Kidney (tissue), 14 donors: ENCODE measurements around the gene LRFN5. TPM values are rescaled to one million over a fixed set of nuclear protein-coding genes. Genes with fewer than 3 reads are reported as not detected.

Experiments used
- DNase-seq, 5 donors: peaks; one replicate each; pipeline ENCODE4 v3.0.0-alpha.2; 2013 to 2020
- FAIRE-seq: peaks from 2 replicates; lab custom pipeline; 2012; peaks lifted over from hg19 to GRCh38; lab: Jason Lieb, UNC
- H3K27ac ChIP-seq, 2 donors: one replicate each; pipeline ENCODE4 v1.7.0; 2013; ENCODE audit warnings: low read depth in 2 of 2, low read length in 2 of 2, inconsistent platforms in 1 of 2
- H3K27me3 ChIP-seq: one replicate; pipeline ENCODE4 v1.7.1; 2013; ENCODE audit warnings: low read length, inconsistent platforms; ENCODE audit not compliant: control insufficient read depth, insufficient read depth
- H3K36me3 ChIP-seq, 3 donors: one replicate each; pipeline versions ENCODE4 v1.7.0 to v1.7.1; 2013; ENCODE audit warnings: low read length in 3 of 3, control low read depth in 1 of 3, inconsistent platforms in 1 of 3; ENCODE audit not compliant: insufficient read depth in 3 of 3, control insufficient read depth in 2 of 3
- H3K4me1 ChIP-seq, 3 donors: one replicate each; pipeline versions ENCODE4 v1.7.0 to v1.7.1; 2013; ENCODE audit warnings: low read length in 3 of 3, inconsistent platforms in 1 of 3, low read depth in 1 of 3; ENCODE audit not compliant: control insufficient read depth in 2 of 3, insufficient read depth in 2 of 3
- H3K4me3 ChIP-seq, 3 donors: one replicate each; pipeline versions ENCODE4 v1.7.0 to v1.8.1; 2013; ENCODE audit warnings: low read length in 3 of 3, control low read depth in 1 of 3, inconsistent platforms in 1 of 3
- H3K9ac ChIP-seq, 3 donors: one replicate each; pipeline versions ENCODE4 v1.7.0 to v1.7.1; 2013; ENCODE audit warnings: low read length in 3 of 3, control low read depth in 1 of 3, inconsistent platforms in 1 of 3
- H3K9me3 ChIP-seq, 3 donors: one replicate each; pipeline versions ENCODE4 v1.7.0 to v1.7.1; 2013; ENCODE audit warnings: low read length in 3 of 3, control low read depth in 1 of 3, inconsistent platforms in 1 of 3; ENCODE audit not compliant: control insufficient read depth in 2 of 3, insufficient read depth in 1 of 3
- intact Hi-C: fragments of 100-400 bp; cut with DNase I; formaldehyde crosslinking; loops from one replicate; pipeline ENCODE4 v1.11.1; 2022
- polyA plus RNA-seq: library from polyadenylated mRNA; stranded (reverse); fragments of 350-450 nt; fragmentation: Illumina TruSeq; extraction: RNeasy Lipid Tissue Mini Kit (QIAGEN cat#74804); gene quantifications from one replicate; pipeline ENCODE4 v1.2.3, GENCODE V29; 2014; ENCODE audit warnings: low read depth, low replicate concordance; ENCODE audit not compliant: insufficient read depth
- total RNA-seq: library from RNA; stranded (reverse); fragmentation: NEBNext Ultra II Directional; extraction: Animal tissue kit (Norgen Biotek cat#: 25700); gene quantifications from one replicate; pipeline ENCODE4 v1.2.1, GENCODE V29; 2021
- TF ChIP-seq, protein P1 (sequence below): IDR thresholded peaks from 3 replicates; pipeline ENCODE4 v1.5.1; 2012; ENCODE audit warnings: mild to moderate bottlenecking, moderate library complexity, borderline replicate concordance; ENCODE audit not compliant: insufficient read depth; ENCODE audit errors: extremely low read depth
- donor health status: control.
- donor health status: control.
- donor health status: control.
- donor health status: control.
- donor health status: control.
- donor health status: DM: yes; HTN: yes; CAD: no.
- donor health status: Normal renal cell carcinoma (clear cell type).

LRFN5 gene
- total and polyA plus RNA-seq, 2 donors from 2014 or later = 1.5 to 2.4 TPM

DNA sequence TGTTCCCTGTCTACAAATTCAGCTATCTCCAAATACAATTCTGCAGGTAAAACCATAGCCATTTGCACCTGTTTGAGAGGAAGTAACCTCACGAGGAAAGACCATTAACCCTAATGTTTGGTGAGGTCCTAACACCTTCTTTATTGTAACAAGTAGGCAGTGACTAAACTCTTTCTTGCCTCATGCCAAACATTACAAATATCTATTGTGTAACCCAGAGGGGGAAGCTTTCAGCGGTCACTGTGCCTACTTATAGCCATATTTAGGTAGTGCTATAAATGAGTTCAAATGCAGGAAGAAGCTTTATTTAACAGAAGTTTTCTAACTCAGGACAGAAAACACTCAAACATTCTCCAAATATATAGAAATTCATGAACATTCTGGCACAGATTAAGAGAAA is 252.7 kb downstream of the LRFN5 start:
- H3K4me1 ChIP-seq = no peaks in the 10 kb centered on the region
- no peak overlapping the region for H3K9ac ChIP-seq
- intact Hi-C loops = no loop called here
- TF ChIP-seq, protein P1, sequence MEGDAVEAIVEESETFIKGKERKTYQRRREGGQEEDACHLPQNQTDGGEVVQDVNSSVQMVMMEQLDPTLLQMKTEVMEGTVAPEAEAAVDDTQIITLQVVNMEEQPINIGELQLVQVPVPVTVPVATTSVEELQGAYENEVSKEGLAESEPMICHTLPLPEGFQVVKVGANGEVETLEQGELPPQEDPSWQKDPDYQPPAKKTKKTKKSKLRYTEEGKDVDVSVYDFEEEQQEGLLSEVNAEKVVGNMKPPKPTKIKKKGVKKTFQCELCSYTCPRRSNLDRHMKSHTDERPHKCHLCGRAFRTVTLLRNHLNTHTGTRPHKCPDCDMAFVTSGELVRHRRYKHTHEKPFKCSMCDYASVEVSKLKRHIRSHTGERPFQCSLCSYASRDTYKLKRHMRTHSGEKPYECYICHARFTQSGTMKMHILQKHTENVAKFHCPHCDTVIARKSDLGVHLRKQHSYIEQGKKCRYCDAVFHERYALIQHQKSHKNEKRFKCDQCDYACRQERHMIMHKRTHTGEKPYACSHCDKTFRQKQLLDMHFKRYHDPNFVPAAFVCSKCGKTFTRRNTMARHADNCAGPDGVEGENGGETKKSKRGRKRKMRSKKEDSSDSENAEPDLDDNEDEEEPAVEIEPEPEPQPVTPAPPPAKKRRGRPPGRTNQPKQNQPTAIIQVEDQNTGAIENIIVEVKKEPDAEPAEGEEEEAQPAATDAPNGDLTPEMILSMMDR = no peak
- no peaks in the 10 kb centered on the region for H3K36me3 ChIP-seq
- H3K4me3 ChIP-seq = no peak overlapping the region
- no peaks in the 10 kb centered on the region for H3K27me3 ChIP-seq
- FAIRE-seq = no peak
- no peak for DNase-seq
- H3K27ac ChIP-seq = no peak overlapping the region
- H3K9me3 ChIP-seq = no peaks in the 10 kb centered on the region

DNA sequence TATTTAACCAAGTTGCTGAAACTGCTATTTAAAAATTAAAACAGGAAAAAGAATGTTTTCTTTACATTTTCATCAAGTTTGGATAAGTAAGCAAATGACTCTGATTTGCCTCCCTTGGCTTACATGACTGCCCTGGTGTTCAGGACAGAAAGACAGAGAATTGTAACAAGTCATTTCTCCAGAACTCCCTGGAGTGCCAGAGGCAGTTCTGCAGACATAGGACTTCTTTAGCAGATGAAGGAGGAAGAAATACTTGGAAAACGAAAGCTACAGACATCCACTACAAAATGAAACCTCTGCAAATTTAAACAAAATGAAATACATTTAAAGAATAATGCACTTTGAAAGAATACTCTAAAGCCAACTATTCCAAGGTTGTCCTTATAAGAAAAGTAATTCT is 253.9 kb downstream of the LRFN5 start:
- intact Hi-C loops = no loop called here
- DNase-seq (no peak), FAIRE-seq (no peak)

DNA sequence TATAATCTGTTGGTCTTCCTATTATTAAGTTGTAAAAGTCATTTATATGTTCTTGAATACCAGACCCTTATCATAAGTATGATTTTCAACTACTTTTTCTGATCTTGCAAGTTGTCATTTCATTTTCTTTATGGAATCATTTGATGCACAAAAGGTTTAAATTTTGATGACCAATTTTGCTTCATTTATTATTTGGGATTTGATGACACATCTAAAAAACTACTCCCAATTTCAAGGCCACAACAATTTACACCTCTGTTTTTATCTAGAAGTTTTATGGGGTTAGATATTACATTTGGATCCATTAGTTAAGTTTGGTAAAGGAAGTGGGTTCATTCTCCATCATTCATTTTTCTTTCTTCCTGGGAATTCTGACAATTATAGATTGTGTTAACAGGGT is 259.2 kb downstream of the LRFN5 start:
- intact Hi-C loops = no loop called here
- H3K9me3 ChIP-seq = no peaks in the 10 kb centered on the region
- DNase-seq = no peak
- no peak overlapping the region for H3K4me3 ChIP-seq
- TF ChIP-seq, protein P1 = no peak
- H3K27me3 ChIP-seq = no peaks in the 10 kb centered on the region
- no peak for FAIRE-seq
- H3K36me3 ChIP-seq = no peaks in the 10 kb centered on the region
- H3K27ac ChIP-seq = no peak overlapping the region
- no peak overlapping the region for H3K9ac ChIP-seq
- H3K4me1 ChIP-seq = no peaks in the 10 kb centered on the region

More for the DNA sequence above, 253.9 kb downstream of the LRFN5 start:
- Histone ChIP-seq H3K27me3 (no peaks in the 10 kb centered on the region), H3K9me3 (no peaks in the 10 kb centered on the region), H3K36me3 (no peaks in the 10 kb centered on the region), H3K4me3 (no peak overlapping the region), H3K9ac (no peak overlapping the region), H3K4me1 (no peaks in the 10 kb centered on the region), H3K27ac (no peak overlapping the region)
- TF ChIP-seq, protein P1 = no peak

DNA sequence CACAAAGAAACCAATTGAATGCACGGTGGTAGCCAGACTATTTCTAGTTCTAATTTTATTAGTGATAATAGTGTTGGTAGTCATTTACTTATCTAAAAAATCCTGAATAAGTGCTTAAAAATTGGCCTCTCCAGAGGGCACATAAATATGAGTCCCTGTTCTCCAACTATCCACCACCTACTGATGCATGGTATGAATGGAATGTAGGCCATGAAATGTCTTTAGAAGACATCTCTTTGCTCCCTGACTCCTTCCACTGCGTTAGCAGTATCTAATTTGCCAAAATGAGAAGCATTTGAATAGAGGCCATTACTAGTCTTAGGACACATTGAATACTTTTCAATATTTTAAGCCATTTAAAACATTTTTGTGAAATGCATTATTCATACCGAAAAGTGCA is 261.7 kb downstream of the LRFN5 start:
- intact Hi-C loops = no loop called here
- Histone ChIP-seq H3K27ac (no peak overlapping the region), H3K4me1 (no peaks in the 10 kb centered on the region), H3K27me3 (no peaks in the 10 kb centered on the region), H3K4me3 (no peak overlapping the region), H3K9me3 (no peaks in the 10 kb centered on the region), H3K36me3 (no peaks in the 10 kb centered on the region), H3K9ac (no peak overlapping the region)
- no peak for FAIRE-seq
- TF ChIP-seq, protein P1 = no peak
- no peak for DNase-seq
